GM21737 (cell line): Measurements from ENCODE around the gene SMIM20.
"Not testable (repeated sequence)": the region's sequence is repeated elsewhere in the genome, so short reads cannot be mapped to it uniquely, and the experiment has no call there.

Experiments
- ATAC-seq: cut with Tn5 transposase; IDR thresholded peaks from one replicate; pipeline ENCODE4 v1.9.1; 2021; ENCODE audit warnings: mild to moderate bottlenecking, moderate library complexity; ENCODE audit not compliant: unreplicated experiment

The SMIM20 gene

GRCh38 chr4:25913851-25914669 lies at the start of gene SMIM20:
TSS of gene SMIM20 (plus strand) at chr4:25914220. CDS start at chr4:25914314, 94 bp downstream.
- ATAC-seq = peak; percentile 94

GRCh38 chr4:25865586-25865985 lies 48.4 kb upstream of the SMIM20 start:
- ATAC-seq = no peak

- ATAC-seq = not testable (repeated sequence)
Measured at GRCh38 chr4:25866401-25866800, 47.6 kb upstream of the SMIM20 start.

- ATAC-seq = no peak
Measured at GRCh38 chr4:25867781-25868294, 46.2 kb upstream of the SMIM20 start.

GRCh38 chr4:25870081-25870480 lies 43.9 kb upstream of the SMIM20 start:
- no peak for ATAC-seq

GRCh38 chr4:25872851-25873631 lies 41.0 kb upstream of the SMIM20 start:
- ATAC-seq = no peak

GRCh38 chr4:25873632-25874129 lies 40.3 kb upstream of the SMIM20 start:
- ATAC-seq = no peak

GRCh38 chr4:25874655-25875054 lies 39.4 kb upstream of the SMIM20 start:
- peak; percentile 49 for ATAC-seq

GRCh38 chr4:25875281-25875745 lies 38.7 kb upstream of the SMIM20 start:
- peak; percentile 50 for ATAC-seq

- ATAC-seq = no peak
Measured at GRCh38 chr4:25878676-25879075, 35.3 kb upstream of the SMIM20 start.

GRCh38 chr4:25879091-25879584 lies 34.9 kb upstream of the SMIM20 start:
- no peak for ATAC-seq

GRCh38 chr4:25879587-25879986 lies 34.4 kb upstream of the SMIM20 start:
- ATAC-seq = no peak

GRCh38 chr4:25879991-25880651 lies 33.9 kb upstream of the SMIM20 start:
- ATAC-seq = no peak

GRCh38 chr4:25881193-25881592 lies 32.8 kb upstream of the SMIM20 start:
- ATAC-seq = no peak

- ATAC-seq = no peak
Measured at GRCh38 chr4:25882226-25882625, 31.8 kb upstream of the SMIM20 start.

GRCh38 chr4:25883565-25883964 lies 30.5 kb upstream of the SMIM20 start:
- no peak for ATAC-seq

- ATAC-seq = peak; percentile 72
Measured at GRCh38 chr4:25884031-25884782, 29.8 kb upstream of the SMIM20 start.

- ATAC-seq = no peak
Measured at GRCh38 chr4:25888781-25889180, 25.2 kb upstream of the SMIM20 start.

- no peak for ATAC-seq
Measured at GRCh38 chr4:25889589-25890503, 24.2 kb upstream of the SMIM20 start.
